Forelimb muscle (tissue), 1 donor: ENCODE data around the gene AATF. TPM values are rescaled to one million over a fixed set of nuclear protein-coding genes. Genes with fewer than 3 reads are reported as not detected.

Source experiments
- DNase-seq: peaks from one replicate; pipeline ENCODE4 v3.0.0-alpha.2; 2013; ENCODE audit warnings: low read depth
- polyA plus RNA-seq: library from polyadenylated mRNA; unstranded; fragments of 120-200 nt; gene quantifications from one replicate; pipeline ENCODE4 v1.2.1, GENCODE V29; 2013; ENCODE audit not compliant: insufficient read length

AATF gene
- polyA plus RNA-seq, 1 donor: 22.4 TPM

DNA sequence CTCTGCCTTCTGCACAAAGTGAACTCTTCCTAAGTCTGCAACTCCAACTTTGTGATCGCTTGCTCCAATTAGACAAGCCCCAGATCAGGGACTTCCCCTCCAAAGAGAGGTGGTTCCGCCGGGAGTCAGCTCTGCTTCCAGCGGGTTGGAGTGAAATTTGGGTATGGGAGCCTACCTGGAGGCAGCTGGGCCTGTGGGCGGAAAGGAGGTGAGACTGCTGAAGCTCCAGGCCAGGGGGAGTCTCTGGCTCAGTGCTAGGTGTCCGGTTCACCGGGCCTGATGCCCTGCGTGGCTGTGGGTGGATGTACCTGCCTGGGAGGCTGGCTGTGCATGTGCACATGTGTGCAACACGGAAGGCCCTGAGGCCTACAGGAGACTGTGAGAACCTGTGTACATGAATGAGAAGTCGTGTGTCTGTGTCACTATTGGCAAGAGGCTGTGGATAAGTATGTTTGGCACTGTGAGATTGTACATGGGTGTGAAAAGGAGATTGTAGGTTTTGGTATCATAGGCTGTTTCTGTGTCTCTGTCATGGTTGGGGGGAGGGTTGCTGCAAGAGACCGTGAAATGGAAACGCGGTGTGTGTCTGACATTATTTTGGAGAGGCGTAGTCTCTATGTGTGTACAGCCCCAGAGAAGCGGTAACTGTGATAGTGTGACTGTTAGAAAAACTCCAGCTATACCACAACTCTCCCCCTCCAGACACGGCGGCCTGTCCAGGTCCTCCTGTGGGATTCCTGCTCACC, 7.3 kb upstream of the AATF start:
- DNase-seq: no peak

- DNase-seq: no peak
Observed at GRCh38 chr17:36942019-36942599, 6.6 kb upstream of the AATF start.

DNA sequence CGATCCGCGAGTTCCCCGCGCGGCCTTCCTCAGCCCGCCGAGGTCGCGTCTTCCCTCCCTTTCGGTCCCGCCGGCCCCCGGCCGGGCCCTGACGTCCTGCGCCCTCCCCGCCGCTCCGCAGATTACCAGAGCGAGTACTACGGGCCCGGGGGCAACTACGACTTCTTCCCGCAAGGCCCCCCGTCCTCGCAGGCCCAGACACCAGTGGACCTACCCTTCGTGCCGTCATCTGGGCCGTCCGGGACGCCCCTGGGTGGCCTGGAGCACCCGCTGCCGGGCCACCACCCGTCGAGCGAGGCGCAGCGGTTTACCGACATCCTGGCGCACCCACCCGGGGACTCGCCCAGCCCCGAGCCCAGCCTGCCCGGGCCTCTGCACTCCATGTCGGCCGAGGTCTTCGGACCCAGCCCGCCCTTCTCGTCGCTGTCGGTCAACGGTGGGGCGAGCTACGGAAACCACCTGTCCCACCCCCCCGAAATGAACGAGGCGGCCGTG, 6.1 kb upstream of the AATF start:
- DNase-seq: no peak

DNA sequence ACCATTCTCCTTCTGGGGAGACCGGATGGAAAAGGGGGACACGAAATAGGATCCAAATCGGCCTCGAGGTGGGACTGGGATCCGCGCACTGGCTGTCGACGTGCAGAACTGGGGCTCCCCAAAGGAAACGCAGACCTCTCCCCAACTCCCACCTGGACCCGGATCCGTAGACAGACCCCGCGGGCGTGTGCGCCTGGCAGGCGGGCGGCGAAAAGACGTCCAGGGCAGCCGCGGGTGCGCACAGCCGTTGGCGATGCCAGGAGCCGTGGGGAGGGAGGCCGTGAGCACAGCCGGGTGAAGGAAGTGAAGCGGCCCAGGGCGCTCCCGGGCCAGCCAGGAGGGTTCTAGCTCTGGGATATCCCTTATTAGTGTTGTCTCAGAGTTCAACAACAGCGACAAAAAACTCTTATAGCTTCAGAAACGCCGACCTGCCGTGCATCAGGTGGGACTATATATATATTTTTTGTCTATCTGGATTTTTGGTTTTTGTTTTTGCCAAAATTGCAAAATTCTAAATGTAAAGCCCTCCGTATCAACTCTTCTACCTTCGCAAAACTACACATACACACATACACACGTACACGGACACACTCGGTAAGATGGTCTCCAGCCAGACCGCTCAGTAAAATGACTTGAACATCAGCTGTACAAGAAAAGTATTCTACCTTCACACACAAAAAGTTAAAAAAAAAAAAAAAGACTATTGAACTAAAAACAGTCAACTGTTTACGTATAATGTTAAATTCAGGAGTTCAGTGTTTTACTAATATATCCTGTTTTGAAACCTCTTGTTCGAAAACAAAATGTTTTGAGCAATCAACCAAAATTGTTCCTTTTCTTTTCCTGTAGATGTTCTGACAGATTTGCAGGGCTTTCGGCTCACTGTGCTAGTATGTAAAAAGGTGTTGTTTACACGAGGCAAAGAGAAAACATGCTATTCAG, 5.2 kb upstream of the AATF start:
- DNase-seq: no peak

DNA sequence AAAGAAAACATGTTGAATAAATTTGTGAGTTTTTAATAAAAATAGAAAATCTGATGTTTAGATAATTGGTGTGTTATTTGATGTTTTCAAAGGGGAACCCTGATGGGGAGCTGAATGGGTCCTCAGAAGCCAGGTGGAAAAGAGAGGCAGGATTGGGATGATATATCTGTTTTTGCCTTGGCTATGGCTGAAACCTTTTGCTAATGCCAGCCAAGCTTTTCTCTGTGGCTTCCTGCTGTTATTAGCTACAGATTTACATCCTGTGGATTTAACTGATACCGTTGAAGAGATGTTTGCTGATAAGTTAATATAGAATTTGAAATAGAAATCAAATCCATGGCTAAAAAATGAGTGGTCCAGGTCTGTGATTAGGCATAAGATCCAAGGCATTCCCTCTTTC, 4.2 kb upstream of the AATF start:
- no peak for DNase-seq

DNA sequence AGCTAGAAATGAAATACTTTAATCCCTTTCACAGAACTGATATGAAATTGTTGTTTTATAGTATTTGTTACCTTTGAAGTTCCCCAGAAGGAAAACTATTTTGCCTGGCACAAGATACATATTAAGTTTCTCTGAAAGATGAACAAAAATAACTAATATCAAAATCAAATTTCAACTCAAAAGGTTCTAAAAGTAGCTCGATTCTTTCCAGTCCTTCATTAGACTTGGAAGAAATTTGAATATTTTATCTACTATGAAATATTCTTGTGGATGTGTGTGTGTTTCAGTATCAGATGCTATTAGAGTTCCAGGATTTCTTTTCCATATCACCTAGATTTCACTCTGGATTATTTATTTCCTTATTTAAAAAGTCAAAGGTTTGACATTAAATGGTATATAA, 3.6 kb upstream of the AATF start:
- no peak for DNase-seq

DNA sequence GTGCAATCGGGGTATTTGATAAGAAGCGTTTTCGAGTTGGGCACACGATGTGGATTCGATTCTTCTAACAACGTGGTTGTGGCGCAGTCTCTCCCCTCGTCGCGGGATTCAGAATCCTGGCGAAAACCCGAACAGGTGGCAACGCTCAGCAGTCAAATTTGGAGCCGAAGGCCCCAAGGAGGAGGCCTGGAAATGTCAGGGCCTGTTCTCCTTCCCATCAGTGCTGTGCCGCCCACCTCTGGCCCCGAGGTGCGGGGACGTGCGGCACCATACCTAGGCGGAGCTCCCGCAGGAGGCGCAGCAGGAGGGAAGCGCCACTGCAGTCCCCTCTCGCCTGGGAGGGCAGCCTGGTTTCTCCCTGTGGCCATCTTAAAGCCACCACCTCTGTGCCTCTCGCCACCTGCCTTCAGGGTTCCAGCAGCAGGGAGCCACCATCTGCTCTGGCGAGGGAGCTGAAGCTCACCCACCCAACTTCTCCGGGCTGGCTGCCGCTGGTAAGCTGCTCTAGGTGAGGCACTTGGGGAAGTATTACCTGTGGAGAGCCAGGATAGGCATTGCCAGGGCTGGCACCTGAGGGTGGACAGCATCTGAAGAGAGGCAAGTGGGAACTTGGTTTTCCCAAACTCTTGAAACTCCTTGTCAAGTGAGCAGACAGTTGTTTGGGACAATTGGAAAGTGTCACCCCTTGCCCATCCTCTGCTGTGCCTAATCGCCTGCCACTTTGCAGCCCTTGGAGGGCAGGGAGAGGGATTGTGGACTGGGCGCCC, 2.6 kb upstream of the AATF start:
- DNase-seq: no peak

- DNase-seq: no peak
Observed at GRCh38 chr17:36946726-36947091, 2.0 kb upstream of the AATF start.

GRCh38 chr17:36947922-36948716, 635 bp upstream of the AATF start:
- DNase-seq: no peak

- DNase-seq: no peak
Observed at GRCh38 chr17:36949461-36949927, 740 bp downstream of the AATF start.

GRCh38 chr17:36950027-36950426, 1.3 kb downstream of the AATF start:
- no peak for DNase-seq

- DNase-seq: no peak
Observed at GRCh38 chr17:36951084-36951789, 2.5 kb downstream of the AATF start.

- DNase-seq: no peak
Observed at GRCh38 chr17:36971508-36971907, 22.8 kb downstream of the AATF start.

DNA sequence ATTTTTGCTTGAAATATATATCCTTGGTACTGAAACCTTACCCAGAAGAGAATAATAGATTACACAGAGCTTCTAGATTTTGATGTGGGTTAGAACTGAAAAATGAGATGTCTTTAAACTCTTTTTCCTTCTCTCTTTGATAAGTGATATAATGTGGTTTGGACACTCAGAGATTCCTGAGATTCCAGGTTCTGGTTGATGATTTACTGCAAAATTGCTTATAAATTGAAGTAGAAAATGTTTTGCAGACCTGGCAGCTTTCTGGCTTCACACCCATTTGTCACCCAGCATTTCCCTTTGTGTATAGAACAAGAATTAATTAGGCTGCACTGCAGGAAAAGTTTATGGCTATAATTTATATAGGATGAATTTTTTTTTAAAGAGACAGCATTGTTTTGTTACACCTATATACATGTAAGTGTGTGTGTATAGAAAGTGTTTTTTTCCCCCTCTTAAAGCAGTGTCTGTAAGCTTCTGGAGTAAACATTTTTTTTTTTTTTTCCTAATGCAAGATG, 23.5 kb downstream of the AATF start:
- no peak for DNase-seq

GRCh38 chr17:36972905-36973304, 24.2 kb downstream of the AATF start:
- DNase-seq: no peak

DNA sequence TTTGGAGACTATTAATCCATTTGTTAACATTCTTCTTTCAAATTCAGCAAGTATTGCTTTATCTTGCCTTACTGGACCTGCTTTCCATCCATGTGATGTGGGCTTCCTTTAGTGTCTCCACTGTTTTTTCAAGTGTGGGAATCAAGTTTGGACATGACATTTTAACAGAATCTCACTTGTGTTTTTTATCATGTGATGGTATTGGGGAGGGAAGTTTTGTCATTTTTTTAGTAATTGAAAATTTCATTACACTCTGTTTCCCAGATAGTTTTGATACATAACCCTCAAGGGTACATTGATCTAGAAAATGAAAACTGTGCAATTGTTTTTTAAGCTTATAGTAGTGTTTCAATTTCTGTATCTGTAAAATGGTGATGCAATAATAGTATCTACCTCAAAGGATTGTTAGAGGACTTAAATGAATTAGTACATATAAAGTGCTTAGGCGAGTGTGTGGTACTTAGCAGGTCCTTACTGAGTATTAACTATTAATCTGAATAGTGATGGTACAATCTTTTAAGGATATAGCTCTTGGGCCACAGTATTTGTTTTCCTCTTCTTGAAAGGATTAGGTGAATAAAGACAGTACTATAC, 27.3 kb downstream of the AATF start:
- no peak for DNase-seq

DNA sequence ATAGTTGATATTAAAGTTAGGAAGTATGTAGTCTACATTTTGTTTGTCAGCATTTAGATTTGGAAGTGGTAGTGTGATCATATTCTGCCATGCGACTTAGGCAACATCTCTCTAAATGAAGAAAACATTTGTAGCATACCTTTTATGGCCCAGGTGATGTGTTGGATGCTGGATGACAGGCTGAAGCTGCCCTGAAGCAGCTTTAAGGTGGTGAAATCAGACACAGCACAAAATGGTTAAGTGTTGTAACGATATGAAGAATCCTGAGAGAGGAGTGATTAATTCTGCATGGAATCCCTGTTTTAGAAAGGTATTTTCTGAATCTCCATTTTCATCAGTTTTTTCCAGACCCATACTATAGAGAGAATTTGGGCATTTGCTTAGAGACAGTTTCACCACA, 28.3 kb downstream of the AATF start:
- DNase-seq: no peak

DNA sequence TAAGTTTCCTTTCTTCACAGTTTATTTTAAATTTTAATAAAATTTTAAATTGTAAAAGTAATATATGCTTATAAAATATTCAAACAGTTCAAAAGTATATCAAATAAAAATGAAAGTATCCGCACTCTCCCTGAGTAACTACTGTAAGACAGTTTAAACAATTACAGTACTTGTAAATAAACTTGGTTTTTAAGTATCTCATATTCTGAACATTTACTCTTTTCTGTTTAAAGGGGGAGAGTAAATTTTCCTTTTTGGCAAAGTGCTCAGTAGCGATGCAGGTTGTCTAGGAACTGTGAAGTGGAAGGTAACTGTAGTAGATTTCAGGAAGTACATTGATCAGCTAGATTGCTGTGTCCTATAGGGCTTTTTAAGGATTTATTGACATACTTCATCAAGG, 28.8 kb downstream of the AATF start:
- no peak for DNase-seq

DNA sequence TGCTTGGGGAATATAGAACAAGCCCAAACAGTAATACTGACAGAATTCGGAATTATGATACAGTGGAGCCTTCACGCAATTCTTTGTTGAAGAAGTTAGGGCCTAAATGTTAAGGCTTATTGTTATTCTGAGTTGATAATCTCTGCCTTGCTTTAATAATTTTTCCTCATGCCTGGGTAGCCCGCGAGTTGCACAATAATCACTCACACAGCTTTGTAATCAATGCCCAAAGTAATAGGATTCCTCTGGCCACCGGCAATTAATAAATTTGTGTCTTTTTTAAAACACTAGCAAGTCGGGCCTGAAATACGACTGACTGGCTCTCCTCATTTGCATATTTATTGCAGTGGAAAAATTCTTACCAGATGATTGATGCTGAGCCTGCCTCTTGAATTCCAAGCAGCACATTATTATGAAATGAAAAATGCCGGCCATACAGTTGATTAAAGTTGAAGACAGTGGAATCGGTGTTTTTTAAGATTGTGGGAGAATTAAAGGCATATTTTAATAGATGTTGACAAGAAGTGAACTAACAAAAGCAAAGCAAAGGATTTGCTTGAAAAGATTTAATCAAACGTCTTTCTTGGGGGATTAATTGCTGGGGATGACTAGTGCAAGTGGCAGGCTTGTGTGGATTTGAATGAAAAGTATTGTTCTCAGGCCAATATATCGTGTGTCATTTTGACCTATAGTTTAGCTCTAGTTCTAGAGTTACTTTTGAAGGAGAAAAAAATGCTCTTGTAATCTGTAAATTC, 30.2 kb downstream of the AATF start:
- DNase-seq: no peak
